CD14-positive monocyte (primary cell): ENCODE data around the gene FAM83G. TPM values are rescaled to one million over a fixed set of nuclear protein-coding genes. Genes with fewer than 3 reads are reported as not detected.

Source experiments
- DNase-seq, 3 donors: peaks; one replicate each; pipeline ENCODE4 v3.0.0-alpha.2; 2011 to 2022
- H2AFZ ChIP-seq: 2 replicates; pipeline ENCODE4 v1.6.0; 2012; ENCODE audit warnings: mild to moderate bottlenecking, low read depth, low read length, inconsistent platforms; ENCODE audit not compliant: insufficient read depth, poor library complexity, severe bottlenecking
- H3K27ac ChIP-seq, 2 donors: 1 replicate in 1 of 2; 2 replicates in 1 of 2; pipeline ENCODE4 v1.5.1; 2012 to 2013; ENCODE audit warnings: low read length in 2 of 2, control low read depth in 1 of 2, inconsistent platforms in 1 of 2, low read depth in 1 of 2, mild to moderate bottlenecking in 1 of 2
- H3K27me3 ChIP-seq, 2 donors: one replicate each; pipeline versions ENCODE4 v1.6.0 to v1.6.1; 2011 to 2013; ENCODE audit warnings: low read length in 2 of 2; ENCODE audit not compliant: control insufficient read depth in 2 of 2, insufficient read depth in 2 of 2
- H3K36me3 ChIP-seq, 2 donors: replicated peaks in 1 of 2; 1 replicate in 1 of 2; 2 replicates in 1 of 2; pipeline versions ENCODE4 v1.5.1 to v1.6.1; 2012 to 2013; ENCODE audit warnings: low read length in 2 of 2, control low read depth in 1 of 2, inconsistent platforms in 1 of 2, mild to moderate bottlenecking in 1 of 2; ENCODE audit not compliant: insufficient read depth in 2 of 2, control insufficient read depth in 1 of 2
- H3K4me1 ChIP-seq, 2 donors: 1 replicate in 1 of 2; 2 replicates in 1 of 2; pipeline versions ENCODE4 v1.5.1 to v1.6.1; 2012 to 2013; ENCODE audit warnings: low read length in 2 of 2, control low read depth in 1 of 2, inconsistent platforms in 1 of 2, mild to moderate bottlenecking in 1 of 2, moderate library complexity in 1 of 2; ENCODE audit not compliant: insufficient read depth in 2 of 2, control insufficient read depth in 1 of 2
- H3K4me2 ChIP-seq: replicated peaks from 2 replicates; pipeline ENCODE3; 2012; ENCODE audit warnings: low read length, moderate library complexity, mild to moderate bottlenecking; ENCODE audit not compliant: poor library complexity, severe bottlenecking; ENCODE audit errors: extremely low read depth
- H3K4me3 ChIP-seq, 3 experiments: fragments of 200-600 bp in 1 of 3; sonication (generic) in 1 of 3; replicated peaks in 1 of 3; 1 replicate in 2 of 3; 2 replicates in 1 of 3; pipeline ENCODE4 v1.5.1; 2011 to 2013; ENCODE audit warnings: low read length in 3 of 3, mild to moderate bottlenecking in 3 of 3, control low read depth in 2 of 3, low read depth in 2 of 3, inconsistent platforms in 1 of 3, moderate library complexity in 1 of 3
- H3K79me2 ChIP-seq: 2 replicates; pipeline ENCODE4 v1.6.0; 2012; ENCODE audit warnings: mild to moderate bottlenecking, control low read depth, inconsistent platforms, low read length, moderate library complexity; ENCODE audit not compliant: insufficient read depth
- H3K9ac ChIP-seq: 2 replicates; pipeline ENCODE4 v1.6.0; 2017; ENCODE audit warnings: low read length, mild to moderate bottlenecking; ENCODE audit not compliant: insufficient read depth, poor library complexity, severe bottlenecking
- H3K9me3 ChIP-seq, 2 donors: replicated peaks in 1 of 2; 1 replicate in 1 of 2; 2 replicates in 1 of 2; pipeline versions ENCODE4 v1.5.1 to v1.6.1; 2012 to 2013; ENCODE audit warnings: low read length in 2 of 2, control low read depth in 1 of 2; ENCODE audit not compliant: control insufficient read depth in 1 of 2, insufficient read depth in 1 of 2
- H4K20me1 ChIP-seq: 2 replicates; pipeline ENCODE4 v1.6.0; 2012; ENCODE audit warnings: mild to moderate bottlenecking, low read length, control low read depth, moderate library complexity; ENCODE audit not compliant: insufficient read depth
- H3K27ac Mint-ChIP-seq, 7 donors: one replicate each; pipeline ENCODE4 v1.8.0; 2020; ENCODE audit warnings: mild to moderate bottlenecking in 7 of 7, mixed read lengths in 7 of 7, moderate library complexity in 6 of 7, inconsistent platforms in 2 of 7
- H3K27me3 Mint-ChIP-seq, 3 donors: one replicate each; pipeline ENCODE4 v1.8.0; 2021 to 2022; ENCODE audit warnings: low read depth in 3 of 3, mild to moderate bottlenecking in 3 of 3, mixed read lengths in 3 of 3, moderate library complexity in 3 of 3, inconsistent platforms in 1 of 3
- H3K36me3 Mint-ChIP-seq, 2 donors: one replicate each; pipeline ENCODE4 v1.8.0; 2020; ENCODE audit warnings: mixed read lengths in 2 of 2, inconsistent platforms in 1 of 2, mild to moderate bottlenecking in 1 of 2
- H3K4me1 Mint-ChIP-seq: one replicate; pipeline ENCODE4 v1.8.0; 2020; ENCODE audit warnings: mild to moderate bottlenecking, mixed read lengths
- H3K4me3 Mint-ChIP-seq, 2 donors: one replicate each; pipeline ENCODE4 v1.8.0; 2020; ENCODE audit warnings: mild to moderate bottlenecking in 2 of 2, mixed read lengths in 2 of 2, moderate library complexity in 1 of 2
- H3K9me3 Mint-ChIP-seq, 7 donors: one replicate each; pipeline ENCODE4 v1.8.0; 2020 to 2022; ENCODE audit warnings: mixed read lengths in 7 of 7, mild to moderate bottlenecking in 6 of 7, moderate library complexity in 6 of 7, inconsistent platforms in 2 of 7
- WGBS: methylation state at CpG from one replicate; pipeline ENCODE4 v1.1.5; 2013; ENCODE audit warnings: missing lambda C conversion rate; ENCODE audit not compliant: insufficient coverage; 5-methylcytosine and 5-hydroxymethylcytosine counted together
- intact Hi-C, 2 donors: fragments of 100-400 bp; cut with micrococcal nuclease; formaldehyde crosslinking; loops; one replicate each; pipeline versions ENCODE4 v1.15.0 to v1.15.1; 2023
- polyA plus RNA-seq, 3 donors: library from polyadenylated mRNA; depleted of rRNA in 1 of 3; unstranded in 2 of 3; stranded (reverse) in 1 of 3; fragments of 300-500 nt in 2 of 3; fragments of >200 nt in 1 of 3; fragmentation: Illumina TruSeq in 2 of 3; gene quantifications; 1 replicate in 2 of 3; 2 replicates in 1 of 3; pipeline ENCODE4 v1.2.3, GENCODE V29; 2012 to 2021
- TF ChIP-seq, protein P1 (sequence below): fragments of 200-600 bp; IDR thresholded peaks from one replicate; pipeline ENCODE4 v1.8.0; 2022; ENCODE audit warnings: antibody characterized with exemption, mild to moderate bottlenecking

The FAM83G gene
- polyA plus RNA-seq, 3 donors, result 0.04 to 0.17 (median 0.08) TPM

DNA sequence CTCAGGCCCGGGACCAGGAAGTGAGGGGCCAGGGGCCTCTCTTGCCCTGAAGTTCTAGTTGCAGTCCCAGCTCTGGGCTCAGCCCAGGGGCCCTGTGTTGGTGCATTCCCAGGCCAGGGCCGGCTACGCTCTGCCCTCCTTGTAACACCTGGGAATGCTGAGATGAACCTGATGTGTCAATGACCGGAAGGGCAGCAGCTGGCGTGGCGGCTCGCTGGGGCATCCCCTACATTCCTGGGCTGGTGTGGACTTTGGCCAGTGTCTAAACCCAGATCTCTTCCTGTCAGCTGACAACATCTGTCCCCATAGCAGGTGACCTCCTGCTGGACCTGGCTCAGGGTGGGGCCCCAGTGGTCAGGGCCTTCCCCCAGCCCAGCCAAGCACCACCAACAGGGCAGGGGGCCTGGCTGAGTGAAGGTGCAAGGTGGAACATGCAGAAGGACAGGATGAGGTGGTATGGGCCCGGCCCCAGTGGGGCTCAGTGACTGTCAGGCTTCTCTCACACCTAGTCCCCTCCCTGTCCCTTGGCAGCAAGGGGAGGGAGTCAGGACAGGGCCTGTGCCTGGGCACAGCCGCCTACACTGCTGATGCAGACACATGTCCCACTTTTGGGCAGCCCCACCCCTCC, 15.9 kb downstream of the FAM83G start:
- Histone ChIP-seq H4K20me1 (no peaks in the 10 kb centered on the region), H3K79me2 (no peaks in the 10 kb centered on the region), H3K27ac (no peak overlapping the region), H2AFZ (no peak overlapping the region), H3K27me3 (peaks cover 0 to 9% of the 10 kb centered on the region in 2 donors), H3K4me1 (no peaks in the 10 kb centered on the region), H3K4me3 (no peak overlapping the region), H3K4me2 (no peak overlapping the region), H3K36me3 (no peaks in the 10 kb centered on the region), H3K9ac (no peak overlapping the region), H3K9me3 (no peaks in the 10 kb centered on the region)
- H3K36me3 Mint-ChIP-seq, result peaks cover 0 to 6% of the 10 kb centered on the region in 2 donors
- no peak for DNase-seq
- peaks cover 0 to 2% (median 0%) of the 10 kb centered on the region in 7 donors for H3K9me3 Mint-ChIP-seq
- peaks cover 10 to 22% (median 13%) of the 10 kb centered on the region in 3 donors for H3K27me3 Mint-ChIP-seq
- H3K4me3 Mint-ChIP-seq, result no peak overlapping the region
- TF ChIP-seq, protein P1, sequence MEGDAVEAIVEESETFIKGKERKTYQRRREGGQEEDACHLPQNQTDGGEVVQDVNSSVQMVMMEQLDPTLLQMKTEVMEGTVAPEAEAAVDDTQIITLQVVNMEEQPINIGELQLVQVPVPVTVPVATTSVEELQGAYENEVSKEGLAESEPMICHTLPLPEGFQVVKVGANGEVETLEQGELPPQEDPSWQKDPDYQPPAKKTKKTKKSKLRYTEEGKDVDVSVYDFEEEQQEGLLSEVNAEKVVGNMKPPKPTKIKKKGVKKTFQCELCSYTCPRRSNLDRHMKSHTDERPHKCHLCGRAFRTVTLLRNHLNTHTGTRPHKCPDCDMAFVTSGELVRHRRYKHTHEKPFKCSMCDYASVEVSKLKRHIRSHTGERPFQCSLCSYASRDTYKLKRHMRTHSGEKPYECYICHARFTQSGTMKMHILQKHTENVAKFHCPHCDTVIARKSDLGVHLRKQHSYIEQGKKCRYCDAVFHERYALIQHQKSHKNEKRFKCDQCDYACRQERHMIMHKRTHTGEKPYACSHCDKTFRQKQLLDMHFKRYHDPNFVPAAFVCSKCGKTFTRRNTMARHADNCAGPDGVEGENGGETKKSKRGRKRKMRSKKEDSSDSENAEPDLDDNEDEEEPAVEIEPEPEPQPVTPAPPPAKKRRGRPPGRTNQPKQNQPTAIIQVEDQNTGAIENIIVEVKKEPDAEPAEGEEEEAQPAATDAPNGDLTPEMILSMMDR, result no peak
- H3K4me1 Mint-ChIP-seq, result peaks cover 7% of the 10 kb centered on the region
- WGBS, result 94% methylated on average over 2 of the region's 9 CpGs
- intact Hi-C loops, result no loop called here
- no peak overlapping the region for H3K27ac Mint-ChIP-seq

DNA sequence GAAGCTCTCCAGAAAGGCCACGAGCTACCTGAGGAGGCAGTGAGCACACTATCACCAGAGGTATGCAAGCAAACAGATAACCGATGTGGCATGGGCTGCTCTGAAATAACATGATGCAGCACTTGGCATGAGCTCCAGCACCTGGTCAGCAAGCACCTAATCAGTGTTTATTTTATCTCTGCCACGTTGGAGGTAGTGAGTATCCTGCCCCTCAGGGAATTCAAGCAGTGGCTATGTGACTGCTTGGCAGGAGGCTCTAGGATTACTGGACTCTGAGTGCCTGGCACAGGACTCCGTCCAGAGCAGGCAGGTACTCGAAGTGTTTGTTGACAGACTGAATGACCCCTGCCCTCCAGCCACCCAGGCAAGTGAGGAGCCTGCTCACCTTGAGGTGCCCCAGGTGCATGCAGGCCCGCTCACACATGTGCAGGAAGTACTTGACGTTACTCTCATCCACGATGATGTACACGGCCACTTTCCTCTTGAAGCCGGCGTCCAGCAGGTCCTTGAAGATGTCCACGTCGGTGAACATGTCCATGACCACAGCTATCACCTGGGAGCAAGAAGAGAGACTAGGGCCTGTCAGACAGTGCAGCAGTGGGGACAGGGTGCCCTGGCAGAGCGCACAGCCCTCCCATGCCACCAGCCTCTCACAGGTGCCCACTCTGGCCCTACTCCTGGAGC, 16.6 kb downstream of the FAM83G start:
- TF ChIP-seq, protein P1, result no peak
- intact Hi-C loops, result no loop called here
- no peak overlapping the region for H2AFZ ChIP-seq
- H3K27me3 ChIP-seq, result peaks cover 0 to 4% of the 10 kb centered on the region in 2 donors
- peaks cover 4 to 15% (median 10%) of the 10 kb centered on the region in 3 donors for H3K27me3 Mint-ChIP-seq
- H4K20me1 ChIP-seq, result no peaks in the 10 kb centered on the region
- no peak overlapping the region for H3K9ac ChIP-seq
- H3K27ac Mint-ChIP-seq, result no peak overlapping the region
- peaks cover 0 to under 1% of the 10 kb centered on the region in 2 donors for H3K36me3 Mint-ChIP-seq
- peaks cover 4% of the 10 kb centered on the region for H3K4me1 Mint-ChIP-seq
- H3K9me3 ChIP-seq, result no peaks in the 10 kb centered on the region
- no peak overlapping the region for H3K4me3 Mint-ChIP-seq
- no peak for DNase-seq
- H3K9me3 Mint-ChIP-seq, result peaks cover 0 to under 1% (median 0%) of the 10 kb centered on the region in 7 donors
- WGBS, result 92% methylated on average over 13 of the region's 14 CpGs
- no peak overlapping the region for H3K4me2 ChIP-seq
- H3K79me2 ChIP-seq, result no peaks in the 10 kb centered on the region
- no peaks in the 10 kb centered on the region for H3K36me3 ChIP-seq
- H3K27ac ChIP-seq, result no peak overlapping the region
- H3K4me1 ChIP-seq, result no peaks in the 10 kb centered on the region
- no peak overlapping the region for H3K4me3 ChIP-seq
